SJCRH30 (cell line): ENCODE results near the gene CGB8. TPM values are rescaled to one million over a fixed set of nuclear protein-coding genes. Genes with fewer than 3 reads are reported as not detected.

Source experiments
- DNase-seq, 2 experiments: peaks; one replicate each; pipeline ENCODE4 v3.0.0-alpha.2; 2015 to 2020
- H3K27ac ChIP-seq: fragments of 250-450 bp; sonication (Bioruptor Pico); 2 replicates; pipeline ENCODE4 v1.5.1; 2020; ENCODE audit warnings: mild to moderate bottlenecking, moderate library complexity
- H3K27me3 ChIP-seq: fragments of 250-450 bp; sonication (Bioruptor Pico); 2 replicates; pipeline ENCODE4 v1.5.1; 2020; ENCODE audit warnings: mild to moderate bottlenecking, moderate library complexity
- H3K36me3 ChIP-seq: fragments of 250-450 bp; sonication (Bioruptor Pico); 2 replicates; pipeline ENCODE4 v1.5.1; 2020; ENCODE audit warnings: mild to moderate bottlenecking, moderate library complexity
- H3K4me1 ChIP-seq: fragments of 250-450 bp; sonication (Bioruptor Pico); 2 replicates; pipeline ENCODE4 v1.5.1; 2020; ENCODE audit warnings: mild to moderate bottlenecking, moderate library complexity
- H3K4me3 ChIP-seq: fragments of 250-450 bp; sonication (Bioruptor Pico); 2 replicates; pipeline ENCODE4 v1.5.1; 2020; ENCODE audit warnings: mild to moderate bottlenecking, moderate library complexity
- H3K9me3 ChIP-seq: fragments of 250-450 bp; sonication (Bioruptor Pico); replicated peaks from 2 replicates; pipeline ENCODE4 v1.5.1; 2020; ENCODE audit warnings: mild to moderate bottlenecking, moderate library complexity
- total RNA-seq: library from RNA; depleted of rRNA; stranded (reverse); fragments of >200 nt; shearing (Covaris generic); gene quantifications from 2 replicates; pipeline ENCODE4 v1.2.3, GENCODE V29; 2014; rRNA removed

The CGB8 gene
- total RNA-seq, 1 experiment from 2014 or later, result not detected

DNA sequence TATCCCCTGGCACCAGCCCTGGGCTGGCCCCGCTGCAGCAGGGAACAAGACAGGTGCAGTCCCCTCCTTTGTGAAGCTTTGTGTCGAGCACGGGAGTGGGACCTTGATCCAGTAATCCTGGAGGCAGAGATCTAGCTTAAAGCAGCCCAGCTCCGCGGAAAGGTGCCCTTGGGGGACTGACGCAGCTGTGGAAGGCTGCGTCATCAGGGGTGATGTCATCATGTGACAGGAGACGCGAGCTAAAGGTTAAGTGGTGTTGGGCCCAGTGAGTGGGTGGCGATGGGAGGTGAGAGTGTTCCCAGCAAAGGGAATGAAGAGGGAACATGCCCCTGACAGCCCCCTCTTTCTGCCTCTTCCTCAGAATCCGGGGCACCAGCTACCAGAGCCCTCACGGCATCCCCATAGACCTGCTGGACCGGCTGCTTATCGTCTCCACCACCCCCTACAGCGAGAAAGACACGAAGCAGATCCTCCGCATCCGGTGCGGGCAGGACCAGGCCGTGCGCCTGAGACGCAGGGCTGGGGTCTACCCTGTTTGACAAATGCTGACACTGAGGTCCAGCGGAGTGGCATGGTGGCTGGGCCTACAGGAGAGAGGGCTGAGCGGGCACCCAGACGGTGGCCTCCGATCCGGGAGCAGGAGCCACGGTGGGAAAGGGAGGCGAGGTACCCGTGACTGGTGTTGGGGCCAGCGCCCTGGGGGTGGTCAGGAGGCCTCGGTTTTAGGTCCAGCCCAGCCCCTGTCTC, 34.6 kb downstream of the CGB8 start:
- DNase-seq, result no peak
- H3K27me3 ChIP-seq, result no peaks in the 10 kb centered on the region
- no peak overlapping the region for H3K4me3 ChIP-seq
- no peaks in the 10 kb centered on the region for H3K4me1 ChIP-seq
- H3K36me3 ChIP-seq, result peaks cover 24% of the 10 kb centered on the region
- H3K9me3 ChIP-seq, result no peaks in the 10 kb centered on the region
- H3K27ac ChIP-seq, result no peak overlapping the region

DNA sequence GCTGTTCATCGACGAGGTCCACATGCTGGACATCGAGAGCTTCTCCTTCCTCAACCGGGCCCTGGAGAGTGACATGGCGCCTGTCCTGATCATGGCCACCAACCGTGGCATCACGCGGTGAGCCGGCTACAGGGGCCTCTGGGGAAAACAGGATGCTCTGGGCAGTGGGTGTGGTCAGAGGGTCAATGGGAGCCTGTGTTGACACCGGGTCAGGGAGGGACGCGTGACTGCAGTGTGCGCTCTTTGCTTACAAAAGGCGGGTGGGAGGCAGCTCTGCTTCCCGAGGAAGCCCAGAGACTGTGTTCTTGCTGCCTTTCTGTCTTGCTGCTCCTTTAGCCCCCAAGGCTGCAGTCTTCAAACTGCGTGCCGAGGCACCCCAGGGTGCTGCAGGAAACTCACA, 37.7 kb downstream of the CGB8 start:
- Histone ChIP-seq H3K4me3 (no peak overlapping the region), H3K9me3 (no peaks in the 10 kb centered on the region), H3K27me3 (no peaks in the 10 kb centered on the region), H3K36me3 (peaks cover 29% of the 10 kb centered on the region), H3K4me1 (no peaks in the 10 kb centered on the region), H3K27ac (no peak overlapping the region)
- DNase-seq, result no peak

DNA sequence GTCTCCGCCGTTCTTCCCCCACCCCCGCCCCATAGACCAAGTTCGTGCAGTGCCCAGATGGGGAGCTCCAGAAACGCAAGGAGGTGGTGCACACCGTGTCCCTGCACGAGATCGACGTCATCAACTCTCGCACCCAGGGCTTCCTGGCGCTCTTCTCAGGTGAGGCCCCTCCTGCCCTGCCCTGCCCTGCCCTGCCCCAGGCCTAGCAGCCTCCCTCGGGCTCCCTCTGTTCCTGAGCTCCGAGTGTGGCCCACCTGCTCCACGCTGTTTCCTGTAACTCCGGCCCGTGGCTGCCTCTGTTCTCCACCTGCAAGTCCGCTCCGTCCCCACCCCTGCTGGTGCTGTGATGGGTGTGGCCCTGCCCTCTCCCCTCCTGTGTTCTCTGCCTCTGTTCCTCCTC, 38.5 kb downstream of the CGB8 start:
- H3K36me3 ChIP-seq, result peaks cover 35% of the 10 kb centered on the region
- no peaks in the 10 kb centered on the region for H3K27me3 ChIP-seq
- H3K4me3 ChIP-seq, result no peak overlapping the region
- H3K27ac ChIP-seq, result no peak overlapping the region
- no peaks in the 10 kb centered on the region for H3K4me1 ChIP-seq
- no peak for DNase-seq
- H3K9me3 ChIP-seq, result no peaks in the 10 kb centered on the region

DNA sequence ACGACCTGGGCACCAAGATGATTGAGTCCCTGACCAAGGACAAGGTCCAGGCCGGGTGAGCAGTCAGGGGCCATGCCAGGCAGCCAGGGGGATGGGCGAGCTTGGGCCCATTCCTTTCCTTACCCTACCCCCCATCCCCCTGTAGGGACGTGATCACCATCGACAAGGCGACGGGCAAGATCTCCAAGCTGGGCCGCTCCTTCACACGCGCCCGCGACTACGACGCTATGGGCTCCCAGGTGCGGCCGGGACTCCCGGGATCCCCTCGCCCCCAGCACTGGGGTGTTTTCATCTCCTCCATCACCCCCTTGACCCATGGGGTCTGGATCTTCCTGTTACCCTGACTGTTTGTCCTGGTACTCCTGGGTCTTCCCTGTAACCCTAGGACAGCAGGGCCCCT, 39.1 kb downstream of the CGB8 start:
- H3K4me3 ChIP-seq, result no peak overlapping the region
- H3K27ac ChIP-seq, result no peak overlapping the region
- H3K36me3 ChIP-seq, result peaks cover 31% of the 10 kb centered on the region
- H3K9me3 ChIP-seq, result no peaks in the 10 kb centered on the region
- H3K27me3 ChIP-seq, result no peaks in the 10 kb centered on the region
- H3K4me1 ChIP-seq, result no peaks in the 10 kb centered on the region
- DNase-seq, result no peak

DNA sequence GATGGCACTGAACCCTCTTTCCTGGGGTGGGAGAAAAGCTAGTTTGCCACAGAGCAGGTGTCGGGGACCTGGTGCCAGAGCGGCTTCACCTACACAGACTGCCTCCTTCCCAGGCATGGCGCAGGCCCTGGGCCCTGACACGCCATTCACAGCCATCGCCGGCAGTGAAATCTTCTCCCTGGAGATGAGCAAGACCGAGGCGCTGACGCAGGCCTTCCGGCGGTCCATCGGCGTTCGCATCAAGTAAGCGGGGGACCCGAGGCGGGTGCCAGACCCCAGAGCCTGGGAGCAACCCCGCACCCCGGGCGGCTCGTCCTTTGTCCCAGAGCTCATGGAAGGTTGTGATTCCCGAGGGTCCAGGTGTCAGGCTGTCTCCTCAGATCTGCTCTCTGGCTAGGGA, 42.0 kb downstream of the CGB8 start:
- H3K36me3 ChIP-seq, result peaks cover 37% of the 10 kb centered on the region
- H3K27ac ChIP-seq, result no peak overlapping the region
- H3K27me3 ChIP-seq, result no peaks in the 10 kb centered on the region
- no peak overlapping the region for H3K4me3 ChIP-seq
- H3K4me1 ChIP-seq, result no peaks in the 10 kb centered on the region
- H3K9me3 ChIP-seq, result no peaks in the 10 kb centered on the region
- DNase-seq, result no peak

DNA sequence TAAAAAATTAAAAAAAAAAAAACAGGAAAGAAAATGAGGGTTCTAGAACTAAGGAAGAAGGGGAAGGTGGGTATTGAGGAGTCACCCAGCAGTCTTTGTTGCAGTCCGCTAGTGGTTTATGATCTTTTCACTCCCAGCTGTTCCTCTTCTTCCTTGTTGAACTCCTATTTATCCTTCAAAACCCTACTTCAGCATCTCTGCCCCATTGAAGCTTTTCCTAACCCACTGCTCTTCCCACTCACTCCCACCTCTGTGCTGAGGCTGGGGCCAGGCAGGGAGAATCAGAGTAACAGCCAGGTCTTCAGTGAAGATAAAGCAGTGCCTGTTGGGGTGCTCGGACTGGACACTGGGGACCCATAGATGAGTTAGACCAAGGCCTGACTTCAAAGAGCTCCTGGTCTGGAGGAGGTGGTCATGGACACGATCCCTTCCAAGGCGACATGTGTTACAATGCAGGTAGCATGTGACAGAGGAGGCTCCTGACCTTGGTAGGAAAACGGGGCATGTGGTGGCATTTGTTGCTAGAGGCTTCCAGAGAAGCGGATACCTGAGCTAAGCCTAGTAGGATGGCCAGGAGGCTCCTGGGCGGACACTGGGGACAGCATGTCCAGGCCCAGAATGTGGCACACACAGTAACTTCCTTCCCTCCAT, 43.8 kb downstream of the CGB8 start:
- peaks cover 29% of the 10 kb centered on the region for H3K36me3 ChIP-seq
- no peaks in the 10 kb centered on the region for H3K27me3 ChIP-seq
- H3K27ac ChIP-seq, result no peak overlapping the region
- H3K4me1 ChIP-seq, result no peaks in the 10 kb centered on the region
- no peaks in the 10 kb centered on the region for H3K9me3 ChIP-seq
- no peak for DNase-seq
- H3K4me3 ChIP-seq, result no peak overlapping the region

DNA sequence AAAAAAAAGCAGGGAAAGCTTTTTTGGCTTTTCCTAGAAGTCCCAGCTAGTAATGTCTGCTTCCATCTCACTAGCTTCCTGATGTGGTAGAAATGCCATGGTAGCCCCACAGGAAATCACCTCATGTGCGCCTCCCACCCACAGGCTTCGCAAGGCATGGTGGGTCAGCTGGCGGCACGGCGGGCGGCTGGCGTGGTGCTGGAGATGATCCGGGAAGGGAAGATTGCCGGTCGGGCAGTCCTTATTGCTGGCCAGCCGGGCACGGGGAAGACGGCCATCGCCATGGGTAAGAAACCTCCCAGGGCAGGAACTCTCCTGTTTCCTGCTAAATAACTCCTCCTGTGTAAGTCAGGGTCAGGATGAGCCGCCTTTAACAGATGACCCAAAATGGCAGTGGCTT, 44.8 kb downstream of the CGB8 start:
- H3K4me1 ChIP-seq, result no peaks in the 10 kb centered on the region
- H3K36me3 ChIP-seq, result peaks cover 24% of the 10 kb centered on the region

DNA sequence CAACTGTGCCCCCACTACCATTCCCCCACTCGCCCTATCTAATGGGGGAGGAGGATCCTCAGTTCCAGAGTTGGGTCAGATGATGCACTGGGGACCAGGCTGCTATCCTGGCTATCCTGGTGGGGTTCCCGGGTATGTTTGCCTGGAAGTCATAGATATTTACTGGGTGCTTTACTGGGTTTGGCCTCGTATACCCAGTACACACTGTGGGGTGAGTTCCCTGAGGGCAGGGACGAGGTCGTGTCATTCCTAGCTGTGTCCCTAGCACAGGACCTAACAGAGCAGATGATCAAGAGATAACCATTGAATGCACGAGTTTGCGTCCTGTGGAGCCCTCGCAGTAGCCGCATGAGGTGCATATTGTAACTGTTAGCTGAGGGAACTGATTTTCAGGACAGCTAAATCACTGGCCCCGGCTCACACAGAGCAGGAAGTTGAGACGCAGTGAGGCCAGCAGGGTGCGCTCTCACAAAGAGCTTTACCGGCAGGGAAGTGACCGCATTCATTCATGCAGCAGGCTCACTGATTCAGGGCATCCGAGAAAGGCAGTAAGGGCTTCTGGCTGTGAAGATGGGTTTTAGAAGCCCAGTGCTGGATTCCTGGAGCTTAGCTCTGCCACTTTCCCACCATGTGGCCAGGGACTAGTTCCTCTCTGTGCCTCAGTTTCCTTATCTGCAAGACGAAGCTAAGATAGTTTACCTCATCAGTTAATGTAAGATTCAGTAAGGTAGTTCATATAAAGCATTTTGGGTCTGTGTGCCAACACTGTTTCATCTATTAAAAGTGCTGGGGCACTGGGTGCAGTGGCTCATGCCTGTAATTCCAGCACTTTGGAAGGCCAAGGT, 49.2 kb downstream of the CGB8 start:
- Histone ChIP-seq H3K4me1 (no peaks in the 10 kb centered on the region), H3K27ac (no peak overlapping the region), H3K27me3 (no peaks in the 10 kb centered on the region), H3K9me3 (no peaks in the 10 kb centered on the region), H3K36me3 (peaks cover 12% of the 10 kb centered on the region; the same call in 1 of the 2 replicates), H3K4me3 (no peak overlapping the region)
- peak; percentile 48 to 59 for DNase-seq

More for the DNA sequence above, 44.8 kb downstream of the CGB8 start:
- Histone ChIP-seq H3K4me3 (no peak overlapping the region), H3K27ac (no peak overlapping the region), H3K27me3 (no peaks in the 10 kb centered on the region), H3K9me3 (no peaks in the 10 kb centered on the region)
- DNase-seq, result no peak

DNA sequence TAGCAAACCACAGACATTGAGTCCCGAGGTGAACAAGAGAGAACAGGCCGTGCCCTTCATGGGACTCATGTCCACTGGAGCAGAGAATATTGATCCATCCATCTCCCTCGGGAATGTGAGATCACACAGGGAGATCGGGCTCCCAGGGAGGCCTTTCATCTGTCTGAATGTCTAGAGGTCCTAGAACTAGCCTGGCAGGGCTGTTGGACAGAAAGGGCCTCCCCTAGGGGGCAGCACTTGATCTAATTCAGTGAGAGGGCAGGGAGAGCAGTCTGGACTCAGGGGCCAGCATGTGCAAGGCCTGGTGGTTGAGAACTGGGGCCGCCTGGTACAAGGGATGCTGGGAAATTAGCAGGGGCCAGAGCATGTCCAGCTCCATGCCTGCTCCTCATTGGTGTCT, 50.9 kb downstream of the CGB8 start:
- no peaks in the 10 kb centered on the region for H3K4me1 ChIP-seq
- DNase-seq, result peak; percentile 81 to 84
- no peak overlapping the region for H3K4me3 ChIP-seq
- H3K27me3 ChIP-seq, result no peaks in the 10 kb centered on the region
- peaks cover 7% of the 10 kb centered on the region; the same call in 1 of the 2 replicates for H3K36me3 ChIP-seq
- H3K9me3 ChIP-seq, result no peaks in the 10 kb centered on the region
- H3K27ac ChIP-seq, result no peak overlapping the region

Other genes starting within 250 kb of the CGB8 start
- gene BCAT2, start 238.1 kb downstream of the CGB8 start, total RNA-seq, result 31.7 and 36.0 TPM in 2 replicates
- gene HSD17B14, start 212.6 kb downstream of the CGB8 start, total RNA-seq, result not detected in 2 replicates
- gene PLEKHA4, start 180.5 kb downstream of the CGB8 start, total RNA-seq, result 19.3 and 26.6 TPM in 2 replicates
- 11.1 and 12.5 TPM in 2 replicates for gene PPP1R15A, start 176.7 kb downstream of the CGB8 start, total RNA-seq
- gene TULP2, start 150.4 kb downstream of the CGB8 start, total RNA-seq, result not detected in 2 replicates
- gene NUCB1, start 148.8 kb downstream of the CGB8 start, total RNA-seq, result 91.2 and 97.1 TPM in 2 replicates
- not detected in 2 replicates for gene DHDH, start 115.4 kb downstream of the CGB8 start, total RNA-seq
- 49.1 and 56.9 TPM in 2 replicates for gene BAX, start 94.2 kb downstream of the CGB8 start, total RNA-seq
- gene FTL, start 83.8 kb downstream of the CGB8 start, total RNA-seq, result 1,133 and 1,259 TPM in 2 replicates
- gene GYS1, start 55.8 kb downstream of the CGB8 start, total RNA-seq, result 38.9 and 42.8 TPM in 2 replicates
- 139 and 152 TPM in 2 replicates for gene RUVBL2, start 55.2 kb downstream of the CGB8 start, total RNA-seq
- not detected in 2 replicates for gene LHB, start 32.0 kb downstream of the CGB8 start, total RNA-seq
- not detected in 2 replicates for gene CGB3, start 24.8 kb downstream of the CGB8 start, total RNA-seq
- not detected in 2 replicates for gene CGB2, start 17.2 kb downstream of the CGB8 start, total RNA-seq
- gene CGB1, start 12.2 kb downstream of the CGB8 start, total RNA-seq, result not detected in 2 replicates
- gene CGB5, start 5.3 kb downstream of the CGB8 start, total RNA-seq, result not detected in 2 replicates
- gene CGB7, start 8.6 kb upstream of the CGB8 start, total RNA-seq, result not detected in 2 replicates
- gene NTF4, start 15.7 kb upstream of the CGB8 start, total RNA-seq, result not detected in 2 replicates
- gene KCNA7, start 23.6 kb upstream of the CGB8 start, total RNA-seq, result not detected in 2 replicates
- 241 and 253 TPM in 2 replicates for gene SNRNP70, start 36.3 kb upstream of the CGB8 start, total RNA-seq
- 4.1 and 5.0 TPM in 2 replicates for gene LIN7B, start 65.3 kb upstream of the CGB8 start, total RNA-seq
- 0.99 and 1.7 TPM in 2 replicates for gene C19orf73, start 70.0 kb upstream of the CGB8 start, total RNA-seq
- gene PPFIA3, start 70.4 kb upstream of the CGB8 start, total RNA-seq, result 20.8 and 27.1 TPM in 2 replicates
- 2.1 and 3.2 TPM in 2 replicates for gene HRC, start 106.3 kb upstream of the CGB8 start, total RNA-seq
- gene TRPM4, start 108.7 kb upstream of the CGB8 start, total RNA-seq, result 1.2 and 1.8 TPM in 2 replicates